ENCODE data around the gene DCAF5. TPM values are rescaled to one million over a fixed set of nuclear protein-coding genes. Genes with fewer than 3 reads are reported as not detected.
A peak's percentile ranks its signal among the peaks of the same experiment; 100 is the strongest.

DCAF5 gene
- total and polyA plus RNA-seq, 3 experiments from 2014 or later, result 31.2 to 91.7 (median 32.9) TPM

- Histone ChIP-seq H3K27me3 (ENCODE audit: insufficient read depth, low read length, poor library complexity, severe bottlenecking) (no peaks in the 10 kb centered on the region), H3K4me1 (ENCODE audit: insufficient read depth, low read length) (peaks cover 19% of the 10 kb centered on the region), H3K27ac (ENCODE audit: low read depth, low read length) (no peak overlapping the region), H3K4me3 (ENCODE audit: low read length) (no peak overlapping the region), H3K9me3 (ENCODE audit: low read length) (no peaks in the 10 kb centered on the region), H3K36me3 (ENCODE audit: insufficient read depth, low read length) (peaks cover 7% of the 10 kb centered on the region)
- Mint-ChIP-seq H3K9me3 (no peaks in the 10 kb centered on the region), H3K36me3 (peaks cover 0 to 41% (median 1%) of the 10 kb centered on the region in 3 donors), H3K4me1 (peaks cover 52 to 89% (median 70%) of the 10 kb centered on the region in 3 donors), H3K27me3 (no peaks in the 10 kb centered on the region), H3K27ac (no peak overlapping the region), H3K4me3 (no peak overlapping the region)
- POLR2A ChIA-PET, result no interaction called here
- no peak for DNase-seq
- CTCF ChIA-PET, result interaction anchor here (4.3 kb wide), 1 partner anchor 10 kb away, joined by 19 read pairs; no protein-coding TSS in a partner anchor
These were observed 13.2 kb downstream of the DCAF5 start for GRCh38 chr14:69139743-69140142.

GRCh38 chr14:69137843-69138535 is 14.9 kb downstream of the DCAF5 start:
- Mint-ChIP-seq H3K4me3 (no peak overlapping the region), H3K27me3 (no peaks in the 10 kb centered on the region), H3K27ac (peak overlapping the region in 3 of 8 donors; percentile 13 to 32 (median 24)), H3K9me3 (no peaks in the 10 kb centered on the region), H3K36me3 (peaks cover 0 to 35% (median 0%) of the 10 kb centered on the region in 3 donors), H3K4me1 (peaks cover 59 to 93% (median 79%) of the 10 kb centered on the region in 3 donors)
- ChIA-PET POLR2A (no interaction called here), CTCF (interaction anchor here (4.3 kb wide), 1 partner anchor 8 kb away, joined by 19 read pairs; no protein-coding TSS in a partner anchor)
- Histone ChIP-seq H3K36me3 (ENCODE audit: insufficient read depth, low read length) (peaks cover 5% of the 10 kb centered on the region), H3K4me1 (ENCODE audit: insufficient read depth, low read length) (peaks cover 33% of the 10 kb centered on the region), H3K9me3 (ENCODE audit: low read length) (no peaks in the 10 kb centered on the region), H3K27ac (ENCODE audit: low read depth, low read length) (no peak overlapping the region), H3K4me3 (ENCODE audit: low read length) (no peak overlapping the region), H3K27me3 (ENCODE audit: insufficient read depth, low read length, poor library complexity, severe bottlenecking) (no peaks in the 10 kb centered on the region)
- DNase-seq, result no peak

GRCh38 chr14:69137416-69137815 is 15.5 kb downstream of the DCAF5 start:
- H3K27me3 ChIP-seq (ENCODE audit: insufficient read depth, low read length, poor library complexity, severe bottlenecking), result no peaks in the 10 kb centered on the region
- H3K4me3 ChIP-seq (ENCODE audit: low read length), result no peak overlapping the region
- H3K36me3 ChIP-seq (ENCODE audit: insufficient read depth, low read length), result peaks cover 5% of the 10 kb centered on the region
- Mint-ChIP-seq H3K4me1 (peaks cover 58 to 93% (median 79%) of the 10 kb centered on the region in 3 donors), H3K27ac (peak overlapping the region in 4 of 8 donors; percentile 14 to 62 (median 32)), H3K4me3 (no peak overlapping the region), H3K36me3 (peaks cover 0 to 29% (median 0%) of the 10 kb centered on the region in 3 donors), H3K9me3 (no peaks in the 10 kb centered on the region), H3K27me3 (no peaks in the 10 kb centered on the region)
- H3K27ac ChIP-seq (ENCODE audit: low read depth, low read length), result no peak overlapping the region
- DNase-seq, result no peak
- H3K9me3 ChIP-seq (ENCODE audit: low read length), result no peaks in the 10 kb centered on the region
- H3K4me1 ChIP-seq (ENCODE audit: insufficient read depth, low read length), result peaks cover 36% of the 10 kb centered on the region
- CTCF ChIA-PET, result interaction anchor here (4.3 kb wide), 1 partner anchor 7 kb away, joined by 19 read pairs; no protein-coding TSS in a partner anchor
- POLR2A ChIA-PET, result no interaction called here

GRCh38 chr14:69135133-69135532 is 17.8 kb downstream of the DCAF5 start:
- H3K36me3 Mint-ChIP-seq, result peaks cover 0 to 26% (median 0%) of the 10 kb centered on the region in 3 donors
- no peak for DNase-seq
- POLR2A ChIA-PET, result interaction anchor here (0.5 kb wide), 1 partner anchor 31 kb away, joined by 3 read pairs; no protein-coding TSS in a partner anchor
- no peaks in the 10 kb centered on the region for H3K27me3 Mint-ChIP-seq
- peaks cover 5% of the 10 kb centered on the region for H3K36me3 ChIP-seq (ENCODE audit: insufficient read depth, low read length)
- no peak overlapping the region for H3K4me3 Mint-ChIP-seq
- H3K9me3 Mint-ChIP-seq, result no peaks in the 10 kb centered on the region
- H3K4me1 ChIP-seq (ENCODE audit: insufficient read depth, low read length), result peaks cover 36% of the 10 kb centered on the region
- H3K9me3 ChIP-seq (ENCODE audit: low read length), result no peaks in the 10 kb centered on the region
- no peak overlapping the region for H3K27ac ChIP-seq (ENCODE audit: low read depth, low read length)
- H3K27ac Mint-ChIP-seq, result no peak overlapping the region
- H3K4me1 Mint-ChIP-seq, result peaks cover 59 to 96% (median 85%) of the 10 kb centered on the region in 3 donors
- no peak overlapping the region for H3K4me3 ChIP-seq (ENCODE audit: low read length)
- no peaks in the 10 kb centered on the region for H3K27me3 ChIP-seq (ENCODE audit: insufficient read depth, low read length, poor library complexity, severe bottlenecking)
- CTCF ChIA-PET, result no interaction called here

- POLR2A ChIA-PET, result no interaction called here
These were observed 19.5 kb downstream of the DCAF5 start for GRCh38 chr14:69133206-69134125.

GRCh38 chr14:69132513-69133181 is 20.3 kb downstream of the DCAF5 start:
- peaks cover 59 to 94% (median 79%) of the 10 kb centered on the region in 3 donors for H3K4me1 Mint-ChIP-seq
- no peaks in the 10 kb centered on the region for H3K9me3 Mint-ChIP-seq
- Histone ChIP-seq H3K4me1 (ENCODE audit: insufficient read depth, low read length) (peaks cover 30% of the 10 kb centered on the region), H3K36me3 (ENCODE audit: insufficient read depth, low read length) (no peaks in the 10 kb centered on the region), H3K4me3 (ENCODE audit: low read length) (no peak overlapping the region), H3K27me3 (ENCODE audit: insufficient read depth, low read length, poor library complexity, severe bottlenecking) (no peaks in the 10 kb centered on the region), H3K27ac (ENCODE audit: low read depth, low read length) (no peak overlapping the region), H3K9me3 (ENCODE audit: low read length) (no peaks in the 10 kb centered on the region)
- no peak for DNase-seq
- POLR2A ChIA-PET, result no interaction called here
- peak overlapping the region; percentile 6 to 84 (median 68) for H3K27ac Mint-ChIP-seq
- H3K36me3 Mint-ChIP-seq, result peaks cover 0 to 5% (median 0%) of the 10 kb centered on the region in 3 donors
- no peaks in the 10 kb centered on the region for H3K27me3 Mint-ChIP-seq
- CTCF ChIA-PET, result interaction anchor here (1.0 to 1.4 kb wide), 3 partner anchors 21 to 110 kb away, joined by 3 to 4 read pairs (median 3); no protein-coding TSS in a partner anchor
- peak overlapping the region in 1 of 7 donors; percentile 37 for H3K4me3 Mint-ChIP-seq

More at GRCh38 chr14:69133206-69134125, 19.5 kb downstream of the DCAF5 start:
- Mint-ChIP-seq H3K4me1 (peaks cover 65 to 96% (median 83%) of the 10 kb centered on the region in 3 donors), H3K36me3 (peaks cover 0 to 11% (median 0%) of the 10 kb centered on the region in 3 donors), H3K9me3 (no peaks in the 10 kb centered on the region), H3K27ac (peak overlapping the region; percentile 4 to 84 (median 63)), H3K27me3 (no peaks in the 10 kb centered on the region), H3K4me3 (peak overlapping the region in 3 of 7 donors; percentile 22 to 37 (median 23))
- peaks cover 34% of the 10 kb centered on the region for H3K4me1 ChIP-seq (ENCODE audit: insufficient read depth, low read length)
- peaks cover 2% of the 10 kb centered on the region for H3K36me3 ChIP-seq (ENCODE audit: insufficient read depth, low read length)
- CTCF ChIA-PET, result interaction anchor here (1.0 to 1.4 kb wide), 2 partner anchors 108 to 109 kb away, joined by 3 to 4 read pairs; no protein-coding TSS in a partner anchor
- H3K4me3 ChIP-seq (ENCODE audit: low read length), result no peak overlapping the region
- no peaks in the 10 kb centered on the region for H3K27me3 ChIP-seq (ENCODE audit: insufficient read depth, low read length, poor library complexity, severe bottlenecking)
- H3K9me3 ChIP-seq (ENCODE audit: low read length), result no peaks in the 10 kb centered on the region
- DNase-seq, result no peak
- no peak overlapping the region for H3K27ac ChIP-seq (ENCODE audit: low read depth, low read length)

GRCh38 chr14:69131176-69131575 is 21.7 kb downstream of the DCAF5 start:
- Mint-ChIP-seq H3K27ac (peak overlapping the region; percentile 5 to 73 (median 46)), H3K4me1 (peaks cover 60 to 97% (median 87%) of the 10 kb centered on the region in 3 donors), H3K36me3 (peaks cover 0 to 4% (median 0%) of the 10 kb centered on the region in 3 donors), H3K27me3 (no peaks in the 10 kb centered on the region), H3K4me3 (no peak overlapping the region), H3K9me3 (no peaks in the 10 kb centered on the region)
- no peak overlapping the region for H3K27ac ChIP-seq (ENCODE audit: low read depth, low read length)
- H3K9me3 ChIP-seq (ENCODE audit: low read length), result no peaks in the 10 kb centered on the region
- no peak overlapping the region for H3K4me3 ChIP-seq (ENCODE audit: low read length)
- H3K4me1 ChIP-seq (ENCODE audit: insufficient read depth, low read length), result peaks cover 30% of the 10 kb centered on the region
- no peak for DNase-seq
- CTCF ChIA-PET, result interaction anchor here (1.2 to 2.8 kb wide), 4 partner anchors 8 to 111 kb away, joined by 3 to 19 read pairs (median 8); no protein-coding TSS in a partner anchor
- POLR2A ChIA-PET, result interaction anchor here (1.1 kb wide), 1 partner anchor 21 kb away, joined by 4 read pairs; the partner anchor contains the start of gene DCAF5
- no peaks in the 10 kb centered on the region for H3K27me3 ChIP-seq (ENCODE audit: insufficient read depth, low read length, poor library complexity, severe bottlenecking)
- H3K36me3 ChIP-seq (ENCODE audit: insufficient read depth, low read length), result no peaks in the 10 kb centered on the region
